Measurements from ENCODE around the gene PCP2. TPM values are rescaled to one million over a fixed set of nuclear protein-coding genes. Genes with fewer than 3 reads are reported as not detected.

The PCP2 gene
- total and polyA plus RNA-seq, 2 of the 13 experiments (the other 11 are each of a cell fraction or from before 2014, with no cell fraction given) = 0.62 TPM; not detected in 1

DNA sequence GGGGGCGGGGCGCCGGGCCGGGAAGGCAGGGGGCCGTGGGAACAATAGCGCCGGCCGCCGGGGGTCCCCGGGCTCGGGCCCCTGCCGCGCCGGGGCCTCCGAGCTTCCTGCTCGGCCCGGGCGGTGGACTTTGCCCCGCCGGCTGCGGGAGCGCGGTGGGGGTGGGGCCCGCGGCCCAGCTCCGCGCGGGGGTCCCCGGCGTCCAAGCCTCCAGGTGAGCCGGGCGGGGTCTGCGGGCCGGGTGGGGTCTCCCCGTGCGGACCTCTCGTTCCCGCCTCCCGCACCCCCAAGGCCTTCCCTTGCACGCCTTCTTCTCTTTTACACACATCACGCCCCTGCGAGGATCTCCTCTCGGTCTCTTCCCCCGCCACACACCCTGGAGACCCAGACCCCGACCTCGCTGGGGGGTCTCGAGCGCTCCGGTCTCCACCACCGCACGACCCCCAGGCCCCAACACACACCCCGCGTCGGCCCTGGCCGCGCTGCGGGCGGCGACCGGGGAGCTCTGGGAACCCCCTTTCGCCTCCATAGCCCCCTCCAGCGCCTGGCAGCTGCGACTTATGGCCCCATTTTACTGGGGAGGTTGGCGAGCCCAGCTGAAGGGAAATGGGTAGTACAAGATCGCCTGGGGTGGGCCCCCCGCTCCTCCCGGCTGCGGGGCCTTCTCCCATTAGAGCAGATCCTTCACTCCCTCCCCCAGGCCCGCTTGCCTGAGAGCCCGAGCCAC lies 37.1 kb downstream of the PCP2 start (continued):
- TF ChIP-seq, protein P1, sequence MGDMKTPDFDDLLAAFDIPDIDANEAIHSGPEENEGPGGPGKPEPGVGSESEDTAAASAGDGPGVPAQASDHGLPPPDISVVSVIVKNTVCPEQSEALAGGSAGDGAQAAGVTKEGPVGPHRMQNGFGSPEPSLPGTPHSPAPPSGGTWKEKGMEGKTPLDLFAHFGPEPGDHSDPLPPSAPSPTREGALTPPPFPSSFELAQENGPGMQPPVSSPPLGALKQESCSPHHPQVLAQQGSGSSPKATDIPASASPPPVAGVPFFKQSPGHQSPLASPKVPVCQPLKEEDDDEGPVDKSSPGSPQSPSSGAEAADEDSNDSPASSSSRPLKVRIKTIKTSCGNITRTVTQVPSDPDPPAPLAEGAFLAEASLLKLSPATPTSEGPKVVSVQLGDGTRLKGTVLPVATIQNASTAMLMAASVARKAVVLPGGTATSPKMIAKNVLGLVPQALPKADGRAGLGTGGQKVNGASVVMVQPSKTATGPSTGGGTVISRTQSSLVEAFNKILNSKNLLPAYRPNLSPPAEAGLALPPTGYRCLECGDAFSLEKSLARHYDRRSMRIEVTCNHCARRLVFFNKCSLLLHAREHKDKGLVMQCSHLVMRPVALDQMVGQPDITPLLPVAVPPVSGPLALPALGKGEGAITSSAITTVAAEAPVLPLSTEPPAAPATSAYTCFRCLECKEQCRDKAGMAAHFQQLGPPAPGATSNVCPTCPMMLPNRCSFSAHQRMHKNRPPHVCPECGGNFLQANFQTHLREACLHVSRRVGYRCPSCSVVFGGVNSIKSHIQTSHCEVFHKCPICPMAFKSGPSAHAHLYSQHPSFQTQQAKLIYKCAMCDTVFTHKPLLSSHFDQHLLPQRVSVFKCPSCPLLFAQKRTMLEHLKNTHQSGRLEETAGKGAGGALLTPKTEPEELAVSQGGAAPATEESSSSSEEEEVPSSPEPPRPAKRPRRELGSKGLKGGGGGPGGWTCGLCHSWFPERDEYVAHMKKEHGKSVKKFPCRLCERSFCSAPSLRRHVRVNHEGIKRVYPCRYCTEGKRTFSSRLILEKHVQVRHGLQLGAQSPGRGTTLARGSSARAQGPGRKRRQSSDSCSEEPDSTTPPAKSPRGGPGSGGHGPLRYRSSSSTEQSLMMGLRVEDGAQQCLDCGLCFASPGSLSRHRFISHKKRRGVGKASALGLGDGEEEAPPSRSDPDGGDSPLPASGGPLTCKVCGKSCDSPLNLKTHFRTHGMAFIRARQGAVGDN (CRISPR knock-in tag; IDR thresholded peaks at IDR 0.05) = peak; percentile 51
- no peak for TF ChIP-seq ATM (IDR thresholded peaks at IDR 0.05; ENCODE audit: borderline replicate concordance)
- TF ChIP-seq KDM3A (CRISPR knock-in tag; IDR thresholded peaks at IDR 0.05; ENCODE audit: low read depth) = no peak
- TF ChIP-seq MZF1 (CRISPR knock-in tag; IDR thresholded peaks at IDR 0.05; ENCODE audit: borderline replicate concordance) = no peak
- TF ChIP-seq, protein P2, sequence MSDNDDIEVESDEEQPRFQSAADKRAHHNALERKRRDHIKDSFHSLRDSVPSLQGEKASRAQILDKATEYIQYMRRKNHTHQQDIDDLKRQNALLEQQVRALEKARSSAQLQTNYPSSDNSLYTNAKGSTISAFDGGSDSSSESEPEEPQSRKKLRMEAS (IDR thresholded peaks at IDR 0.05) = 0 out of 2 replicates have a peak, but pooled peaks have one; percentile 8
- no peak for TF ChIP-seq MAFF (IDR thresholded peaks at IDR 0.05; ENCODE audit: low read depth, low read length)
- TF ChIP-seq ZNF282 (IDR thresholded peaks at IDR 0.05; ENCODE audit: partially characterized antibody) = no peak
- TF ChIP-seq, protein P3, sequence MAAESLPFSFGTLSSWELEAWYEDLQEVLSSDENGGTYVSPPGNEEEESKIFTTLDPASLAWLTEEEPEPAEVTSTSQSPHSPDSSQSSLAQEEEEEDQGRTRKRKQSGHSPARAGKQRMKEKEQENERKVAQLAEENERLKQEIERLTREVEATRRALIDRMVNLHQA (CRISPR knock-in tag; IDR thresholded peaks at IDR 0.05) = no peak
- TF ChIP-seq ZNF530 (CRISPR knock-in tag; IDR thresholded peaks at IDR 0.05; ENCODE audit: low read depth) = no peak
- TF ChIP-seq ZNF30 (CRISPR knock-in tag; IDR thresholded peaks at IDR 0.05) = no peak
- TF ChIP-seq ZNF605 (CRISPR knock-in tag; IDR thresholded peaks at IDR 0.05) = peak; percentile 42; the same call in 1 of the 2 replicates
- no peak for TF ChIP-seq SKI (IDR thresholded peaks at IDR 0.05; ENCODE audit: partially characterized antibody)
- no peak for TF ChIP-seq SETDB1 (CRISPR knock-in tag; IDR thresholded peaks at IDR 0.05; ENCODE audit: borderline replicate concordance)
- no peak for TF ChIP-seq HNRNPH1 (optimal IDR thresholded peaks at IDR 0.05; ENCODE audit: low read depth, low read length)
- no peak for TF ChIP-seq MED1 (CRISPR knock-in tag; IDR thresholded peaks at IDR 0.05)
- TF ChIP-seq PCBP1 (IDR thresholded peaks at IDR 0.05; ENCODE audit: borderline replicate concordance, low read depth, low read length) = no peak
- TF ChIP-seq YEATS4 (CRISPR knock-in tag; IDR thresholded peaks at IDR 0.05; ENCODE audit: borderline replicate concordance) = no peak
- no peak for TF ChIP-seq ERF (CRISPR knock-in tag; IDR thresholded peaks at IDR 0.05)
- TF ChIP-seq, protein P4, sequence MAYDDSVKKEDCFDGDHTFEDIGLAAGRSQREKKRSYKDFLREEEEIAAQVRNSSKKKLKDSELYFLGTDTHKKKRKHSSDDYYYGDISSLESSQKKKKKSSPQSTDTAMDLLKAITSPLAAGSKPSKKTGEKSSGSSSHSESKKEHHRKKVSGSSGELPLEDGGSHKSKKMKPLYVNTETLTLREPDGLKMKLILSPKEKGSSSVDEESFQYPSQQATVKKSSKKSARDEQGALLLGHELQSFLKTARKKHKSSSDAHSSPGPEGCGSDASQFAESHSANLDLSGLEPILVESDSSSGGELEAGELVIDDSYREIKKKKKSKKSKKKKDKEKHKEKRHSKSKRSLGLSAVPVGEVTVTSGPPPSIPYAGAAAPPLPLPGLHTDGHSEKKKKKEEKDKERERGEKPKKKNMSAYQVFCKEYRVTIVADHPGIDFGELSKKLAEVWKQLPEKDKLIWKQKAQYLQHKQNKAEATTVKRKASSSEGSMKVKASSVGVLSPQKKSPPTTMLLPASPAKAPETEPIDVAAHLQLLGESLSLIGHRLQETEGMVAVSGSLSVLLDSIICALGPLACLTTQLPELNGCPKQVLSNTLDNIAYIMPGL (CRISPR knock-in tag; IDR thresholded peaks at IDR 0.05; ENCODE audit: borderline replicate concordance in 1 of 2, low read depth in 1 of 2) = peak in 1 of 2 experiments; percentile 38; a peak in 2 of 4 replicates
- TF ChIP-seq, protein P5, sequence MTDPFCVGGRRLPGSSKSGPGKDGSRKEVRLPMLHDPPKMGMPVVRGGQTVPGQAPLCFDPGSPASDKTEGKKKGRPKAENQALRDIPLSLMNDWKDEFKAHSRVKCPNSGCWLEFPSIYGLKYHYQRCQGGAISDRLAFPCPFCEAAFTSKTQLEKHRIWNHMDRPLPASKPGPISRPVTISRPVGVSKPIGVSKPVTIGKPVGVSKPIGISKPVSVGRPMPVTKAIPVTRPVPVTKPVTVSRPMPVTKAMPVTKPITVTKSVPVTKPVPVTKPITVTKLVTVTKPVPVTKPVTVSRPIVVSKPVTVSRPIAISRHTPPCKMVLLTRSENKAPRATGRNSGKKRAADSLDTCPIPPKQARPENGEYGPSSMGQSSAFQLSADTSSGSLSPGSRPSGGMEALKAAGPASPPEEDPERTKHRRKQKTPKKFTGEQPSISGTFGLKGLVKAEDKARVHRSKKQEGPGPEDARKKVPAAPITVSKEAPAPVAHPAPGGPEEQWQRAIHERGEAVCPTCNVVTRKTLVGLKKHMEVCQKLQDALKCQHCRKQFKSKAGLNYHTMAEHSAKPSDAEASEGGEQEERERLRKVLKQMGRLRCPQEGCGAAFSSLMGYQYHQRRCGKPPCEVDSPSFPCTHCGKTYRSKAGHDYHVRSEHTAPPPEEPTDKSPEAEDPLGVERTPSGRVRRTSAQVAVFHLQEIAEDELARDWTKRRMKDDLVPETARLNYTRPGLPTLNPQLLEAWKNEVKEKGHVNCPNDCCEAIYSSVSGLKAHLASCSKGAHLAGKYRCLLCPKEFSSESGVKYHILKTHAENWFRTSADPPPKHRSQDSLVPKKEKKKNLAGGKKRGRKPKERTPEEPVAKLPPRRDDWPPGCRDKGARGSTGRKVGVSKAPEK (CRISPR knock-in tag; IDR thresholded peaks at IDR 0.05; ENCODE audit: borderline replicate concordance) = no peak
